HEK293T (cell line): Measurements from ENCODE around the gene UTF1.

Experiments used
- FOXK2 ChIP-seq: fragments of 450-650 bp; IDR thresholded peaks from 2 replicates; pipeline ENCODE4 v1.6.1; 2016; ENCODE audit warnings: mild to moderate bottlenecking
- FOXM1 ChIP-seq: fragments of 450-650 bp; IDR thresholded peaks from 2 replicates; pipeline ENCODE4 v1.6.1; 2017; ENCODE audit warnings: mild to moderate bottlenecking, borderline replicate concordance
- SUZ12 ChIP-seq: fragments of 450-650 bp; IDR thresholded peaks from 2 replicates; pipeline ENCODE4 v1.6.1; 2016; ENCODE audit warnings: mild to moderate bottlenecking

GRCh38 chr10:133186416-133187090 is 43.5 kb upstream of the UTF1 start:
- TF ChIP-seq FOXK2 (no peak), SUZ12 (no peak), FOXM1 (no peak)
